NCI-H2107 treated with DMSO at 0.1 percent for 48 hours (cell line): ENCODE measurements around the gene BNC2.
A peak's percentile ranks its signal among the peaks of the same experiment; 100 is the strongest.

Experiments
- DNase-seq: peaks from one replicate; lab custom pipeline; 2025; ENCODE audit not compliant: unreplicated experiment; lab: John Stamatoyannopoulos, UW

The BNC2 gene

GRCh38 chr9:16719921-16720320 is 150.5 kb downstream of the BNC2 start:
- no peak for DNase-seq

GRCh38 chr9:16718952-16719351 is 151.5 kb downstream of the BNC2 start:
- no peak for DNase-seq

- DNase-seq: no peak
These were observed 152.2 kb downstream of the BNC2 start for GRCh38 chr9:16718296-16718695.

DNA sequence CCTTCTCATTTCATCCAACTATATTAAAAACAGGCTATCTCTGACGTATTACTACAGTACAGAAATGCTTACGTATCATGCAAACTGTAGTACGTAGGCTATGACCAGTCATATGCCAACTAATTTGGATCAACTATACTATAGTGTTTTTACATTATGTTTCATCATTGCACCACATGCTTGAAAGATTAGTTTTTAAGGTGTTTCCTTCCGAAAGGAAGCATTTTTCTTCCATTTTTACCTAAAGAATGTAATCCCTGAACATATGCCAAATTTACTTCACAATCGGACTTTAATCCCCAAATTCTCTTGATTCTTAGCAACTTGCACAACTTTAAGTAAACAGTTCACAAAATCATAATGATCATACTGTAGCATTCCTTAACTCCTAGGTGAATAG is 153.9 kb downstream of the BNC2 start:
- no peak for DNase-seq

GRCh38 chr9:16715404-16715803 is 155.1 kb downstream of the BNC2 start:
- no peak for DNase-seq

GRCh38 chr9:16712787-16713186 is 157.7 kb downstream of the BNC2 start:
- no peak for DNase-seq

DNA sequence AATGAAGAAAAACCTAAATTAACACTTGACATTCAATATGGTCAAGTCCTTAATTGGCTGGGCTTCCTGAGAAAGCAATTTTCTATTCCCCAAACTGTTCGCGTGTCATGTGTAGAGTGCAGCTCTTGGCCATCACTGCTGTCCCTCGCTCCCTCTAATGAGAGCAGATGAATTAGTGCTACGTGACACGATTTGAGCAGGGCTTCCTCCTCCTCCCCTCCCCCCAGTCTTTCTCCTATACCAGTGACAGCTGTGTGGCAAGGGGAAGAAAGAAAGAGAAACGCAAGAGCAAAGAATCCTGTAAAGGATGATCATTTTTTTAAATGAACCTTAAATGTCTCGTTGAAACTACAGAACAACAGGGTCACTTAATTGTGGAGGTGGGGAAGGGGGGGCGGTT is 159.6 kb downstream of the BNC2 start:
- DNase-seq: no peak

DNA sequence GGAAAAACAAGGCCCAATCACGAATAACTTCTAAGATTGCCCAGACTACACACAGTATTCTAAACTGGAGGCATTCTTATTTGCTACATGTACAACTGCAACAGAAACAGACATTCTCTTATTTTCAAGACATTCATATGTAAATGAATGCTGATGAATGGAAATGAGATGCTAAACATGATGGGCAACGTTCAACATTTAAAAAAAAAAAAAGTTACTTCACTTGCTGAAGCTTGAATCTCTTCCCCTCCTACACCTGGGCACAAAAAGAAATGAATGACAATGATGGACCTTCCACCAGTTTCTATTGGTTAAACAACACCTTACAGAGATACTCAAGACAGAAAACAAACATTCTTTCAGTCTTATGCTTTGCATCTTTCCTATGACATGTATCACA is 160.5 kb downstream of the BNC2 start:
- DNase-seq: no peak

GRCh38 chr9:16708656-16709435 is 161.6 kb downstream of the BNC2 start:
- no peak for DNase-seq

DNA sequence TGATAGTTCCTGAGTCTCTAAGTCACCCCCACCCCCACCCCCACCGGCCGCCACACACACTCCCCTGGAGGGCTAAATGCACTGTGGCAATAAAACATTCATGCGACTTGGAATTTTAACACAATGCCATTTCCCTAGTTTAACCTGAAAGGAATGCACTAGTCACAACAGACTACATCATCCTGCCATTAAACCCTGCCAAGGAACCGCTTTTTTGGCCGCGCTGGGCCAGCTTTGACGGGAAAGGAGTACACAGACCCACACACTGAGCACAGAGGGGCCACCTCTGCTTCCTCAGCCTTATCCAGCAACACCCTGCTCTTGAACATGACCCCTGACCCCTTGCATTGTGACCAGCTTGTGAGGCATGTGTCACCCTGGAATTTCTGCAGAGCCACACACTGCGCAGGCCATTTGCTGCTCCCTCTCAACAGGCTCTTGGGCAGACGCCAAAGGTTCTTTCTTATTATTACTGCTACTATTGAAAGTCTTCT is 165.3 kb downstream of the BNC2 start:
- DNase-seq: no peak

- DNase-seq: no peak
These were observed 166.1 kb downstream of the BNC2 start for GRCh38 chr9:16704116-16705110.

DNA sequence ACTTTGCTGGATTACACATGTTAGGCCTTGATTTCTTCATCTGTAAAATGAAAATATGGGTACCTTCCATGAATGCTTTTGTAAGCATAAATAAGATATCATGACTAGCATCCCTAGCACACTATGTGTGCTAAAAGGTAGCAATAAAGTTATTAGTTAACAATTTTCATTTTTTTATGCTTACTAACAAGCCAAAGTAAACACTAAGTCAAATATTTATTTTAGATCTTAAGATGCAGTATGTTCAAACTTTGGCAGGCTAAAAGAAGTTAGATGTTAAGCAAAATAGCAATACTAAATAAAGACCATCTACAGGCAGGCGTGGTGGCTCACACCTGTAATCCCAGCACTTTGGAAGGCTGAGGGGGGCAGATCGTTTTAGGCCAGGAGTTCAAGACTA is 169.1 kb downstream of the BNC2 start:
- DNase-seq: no peak

DNA sequence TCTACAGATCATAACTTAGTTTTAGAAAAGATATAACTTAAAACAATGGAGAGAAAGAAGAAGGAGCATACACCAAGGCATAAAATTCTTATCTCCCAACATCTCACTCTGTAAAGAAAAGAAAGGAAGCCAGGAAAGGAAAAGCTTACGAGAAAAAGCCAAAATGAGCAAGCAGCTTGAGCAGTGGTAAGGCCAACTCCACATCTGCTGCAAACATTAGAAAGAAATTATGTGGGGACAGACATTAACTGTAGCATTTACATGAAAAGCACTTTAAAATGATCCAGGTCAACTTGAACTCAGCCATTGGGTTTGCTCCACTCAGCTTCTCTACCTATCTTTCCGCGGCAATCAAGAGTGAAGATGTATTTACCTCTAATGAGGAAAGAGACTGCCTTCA is 176.9 kb downstream of the BNC2 start:
- no peak for DNase-seq

- DNase-seq: no peak
These were observed 179.8 kb downstream of the BNC2 start for GRCh38 chr9:16690628-16691027.

DNA sequence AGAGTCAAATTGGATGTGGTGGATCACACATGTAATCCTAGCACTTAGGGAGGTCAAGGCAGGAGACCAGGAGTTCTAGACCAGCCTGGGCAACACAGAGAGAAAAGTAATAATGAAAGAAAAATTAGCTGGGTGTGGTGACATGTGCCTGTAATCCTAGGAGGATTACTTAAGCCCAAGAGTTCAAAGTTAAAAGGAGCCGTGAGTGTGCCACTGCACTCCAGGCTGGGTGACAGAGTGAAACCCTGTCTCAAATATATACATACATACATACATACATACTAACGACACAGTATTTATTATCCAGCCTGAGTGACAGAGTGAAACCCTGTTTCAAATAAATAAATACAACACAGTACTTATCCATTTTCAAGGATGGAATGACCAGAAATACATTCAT is 180.3 kb downstream of the BNC2 start:
- DNase-seq: no peak

GRCh38 chr9:16689351-16689938 is 181.0 kb downstream of the BNC2 start:
- DNase-seq: peak; percentile 87

- no peak for DNase-seq
These were observed 181.7 kb downstream of the BNC2 start for GRCh38 chr9:16688814-16689213.

DNA sequence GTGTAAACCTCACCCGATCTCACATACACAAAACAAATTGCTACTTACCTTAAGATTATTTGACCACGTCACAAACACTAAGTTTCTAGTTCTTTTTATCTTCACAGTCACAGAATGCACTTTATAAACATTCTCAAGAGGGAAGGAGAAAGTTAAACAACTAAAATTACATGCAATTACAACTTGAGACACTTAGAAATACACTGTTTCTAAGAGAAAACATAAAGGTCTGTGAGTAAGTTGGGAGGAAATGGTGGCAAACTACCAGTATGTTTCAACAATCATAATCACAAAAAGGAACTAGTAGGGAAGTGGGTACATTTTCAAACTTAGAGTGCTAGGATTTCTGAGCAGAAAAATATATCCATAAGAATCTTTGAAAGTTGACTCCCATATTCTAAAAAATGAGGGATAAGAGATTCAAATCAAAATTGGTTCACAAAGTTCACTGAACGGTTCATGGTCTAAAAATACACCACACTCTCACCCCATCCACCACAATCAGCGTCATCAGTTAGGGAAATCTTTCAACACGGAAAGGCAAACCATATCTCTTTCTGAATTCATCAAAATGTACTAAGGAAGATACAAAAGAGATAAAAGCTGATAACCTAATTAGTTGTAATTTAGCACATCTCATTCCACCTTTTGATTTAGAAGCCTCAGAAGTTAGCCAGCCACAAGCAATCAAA is 182.6 kb downstream of the BNC2 start:
- DNase-seq: no peak

DNA sequence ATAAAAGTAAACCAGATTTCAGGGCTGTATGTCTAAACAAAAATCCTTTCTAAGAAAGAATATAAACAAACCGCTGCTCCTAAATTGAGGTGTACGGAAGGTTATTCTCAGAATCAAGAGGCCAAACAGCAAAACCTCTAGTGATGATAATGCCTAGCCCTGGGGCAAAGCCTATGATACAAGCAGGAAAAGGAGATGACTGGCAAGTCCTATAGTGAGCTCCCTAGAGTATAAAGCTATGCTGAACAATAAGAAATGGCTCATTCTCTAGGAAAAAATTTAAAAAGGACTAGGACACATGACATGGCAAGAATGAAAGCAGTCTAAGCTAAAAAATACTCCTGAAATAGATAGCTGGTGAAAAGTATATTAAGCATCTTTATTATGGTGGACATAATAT is 187.1 kb downstream of the BNC2 start:
- no peak for DNase-seq

- no peak for DNase-seq
These were observed 188.2 kb downstream of the BNC2 start for GRCh38 chr9:16682273-16682672.

DNA sequence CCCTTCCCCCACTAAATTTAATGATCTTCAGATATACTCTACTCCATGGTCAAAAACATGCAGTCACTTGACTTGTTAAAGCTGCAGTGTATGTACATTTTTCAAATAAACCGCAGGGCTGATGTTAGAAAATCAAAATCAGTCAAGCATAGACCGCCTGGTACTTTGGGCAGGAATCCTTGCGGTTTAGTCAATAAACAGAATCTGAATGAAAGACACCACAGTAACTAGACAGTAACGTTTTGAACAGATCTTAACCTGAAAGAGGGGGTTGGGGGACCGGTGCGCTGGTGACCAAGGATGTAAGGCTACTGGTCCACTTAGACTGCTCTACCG is 188.8 kb downstream of the BNC2 start:
- DNase-seq: no peak
